ENCODE measurements around the gene NUP214. TPM values are rescaled to one million over a fixed set of nuclear protein-coding genes. Genes with fewer than 3 reads are reported as not detected.

Gene NUP214
- total and polyA plus RNA-seq, 2 of the 8 experiments (the other 6 are each of a cell fraction or from before 2014, with no cell fraction given), result 28.6 to 50.2 TPM

DNA sequence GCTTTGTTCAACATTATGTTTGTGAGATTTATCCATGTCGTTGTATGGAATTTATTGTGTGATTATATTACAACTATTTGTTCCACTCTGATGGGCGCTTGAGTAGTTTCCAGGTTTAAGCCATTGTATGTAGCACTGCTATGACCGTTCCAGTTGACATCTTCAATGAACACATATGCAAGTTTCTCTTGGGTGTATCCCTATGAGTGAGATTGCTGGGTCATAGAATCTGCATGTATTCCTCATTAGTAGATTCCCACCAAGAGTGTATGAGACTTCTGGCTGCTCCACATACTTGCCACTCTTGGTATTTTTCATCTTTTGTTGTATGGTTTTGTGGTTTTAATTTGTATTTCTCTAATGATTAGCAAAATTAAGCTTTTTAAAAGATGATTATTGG is 22.9 kb downstream of the NUP214 start (continued):
- TF ChIP-seq RBBP5 (IDR thresholded peaks at IDR 0.05; ENCODE audit: borderline replicate concordance, low read depth, low read length), result no peak
- TF ChIP-seq, protein P1, sequence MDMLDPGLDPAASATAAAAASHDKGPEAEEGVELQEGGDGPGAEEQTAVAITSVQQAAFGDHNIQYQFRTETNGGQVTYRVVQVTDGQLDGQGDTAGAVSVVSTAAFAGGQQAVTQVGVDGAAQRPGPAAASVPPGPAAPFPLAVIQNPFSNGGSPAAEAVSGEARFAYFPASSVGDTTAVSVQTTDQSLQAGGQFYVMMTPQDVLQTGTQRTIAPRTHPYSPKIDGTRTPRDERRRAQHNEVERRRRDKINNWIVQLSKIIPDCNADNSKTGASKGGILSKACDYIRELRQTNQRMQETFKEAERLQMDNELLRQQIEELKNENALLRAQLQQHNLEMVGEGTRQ (IDR thresholded peaks at IDR 0.05; ENCODE audit: low read length), result no peak
- TF ChIP-seq CBX8 (IDR thresholded peaks at IDR 0.05; ENCODE audit: borderline replicate concordance, low read depth, low read length), result no peak
- TF ChIP-seq, protein P2, sequence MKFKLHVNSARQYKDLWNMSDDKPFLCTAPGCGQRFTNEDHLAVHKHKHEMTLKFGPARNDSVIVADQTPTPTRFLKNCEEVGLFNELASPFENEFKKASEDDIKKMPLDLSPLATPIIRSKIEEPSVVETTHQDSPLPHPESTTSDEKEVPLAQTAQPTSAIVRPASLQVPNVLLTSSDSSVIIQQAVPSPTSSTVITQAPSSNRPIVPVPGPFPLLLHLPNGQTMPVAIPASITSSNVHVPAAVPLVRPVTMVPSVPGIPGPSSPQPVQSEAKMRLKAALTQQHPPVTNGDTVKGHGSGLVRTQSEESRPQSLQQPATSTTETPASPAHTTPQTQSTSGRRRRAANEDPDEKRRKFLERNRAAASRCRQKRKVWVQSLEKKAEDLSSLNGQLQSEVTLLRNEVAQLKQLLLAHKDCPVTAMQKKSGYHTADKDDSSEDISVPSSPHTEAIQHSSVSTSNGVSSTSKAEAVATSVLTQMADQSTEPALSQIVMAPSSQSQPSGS (IDR thresholded peaks at IDR 0.05; ENCODE audit: low read length), result no peak
- no peak for TF ChIP-seq NANOG (IDR thresholded peaks at IDR 0.05; ENCODE audit: insufficient read depth, low read depth, low read length, poor library complexity, severe bottlenecking)

Data from H1 (cell line).